GM19324 (cell line): ENCODE data around the gene PREX1.
"Not testable (repeated sequence)": the region's sequence is repeated elsewhere in the genome, so short reads cannot be mapped to it uniquely, and the experiment has no call there.

Experiments used
- ATAC-seq: cut with Tn5 transposase; IDR thresholded peaks from one replicate; pipeline ENCODE4 v1.9.1; 2021; ENCODE audit warnings: mild to moderate bottlenecking, moderate library complexity; ENCODE audit not compliant: unreplicated experiment, low FRiP score

PREX1 gene

DNA sequence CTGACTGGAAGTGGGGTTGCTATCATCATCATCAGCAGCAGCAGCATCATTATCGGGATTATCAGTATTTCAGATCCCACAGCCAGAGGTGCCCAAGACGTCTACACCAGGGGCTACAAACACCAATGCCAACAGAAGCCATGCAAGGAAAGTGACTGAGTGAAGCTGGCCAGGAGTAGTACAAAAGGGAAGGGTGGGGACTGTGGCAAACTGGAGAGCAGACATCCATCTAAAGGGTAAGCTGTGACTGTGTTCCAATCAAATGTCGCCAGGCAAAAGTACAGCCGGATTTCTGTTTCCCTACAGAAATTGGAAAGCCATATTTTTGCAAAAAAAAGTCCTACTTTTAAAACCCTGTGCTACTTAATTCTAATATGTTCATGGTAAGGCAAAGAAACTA, 50.0 kb downstream of the PREX1 start:
- ATAC-seq, result no peak

- ATAC-seq, result no peak
Observed at GRCh38 chr20:48777005-48777404, 50.8 kb downstream of the PREX1 start.

- ATAC-seq, result no peak
Observed at GRCh38 chr20:48776306-48776705, 51.5 kb downstream of the PREX1 start.

- not testable (repeated sequence) for ATAC-seq
Observed at GRCh38 chr20:48775545-48775944, 52.3 kb downstream of the PREX1 start.

GRCh38 chr20:48774696-48775095, 53.1 kb downstream of the PREX1 start:
- ATAC-seq, result no peak

DNA sequence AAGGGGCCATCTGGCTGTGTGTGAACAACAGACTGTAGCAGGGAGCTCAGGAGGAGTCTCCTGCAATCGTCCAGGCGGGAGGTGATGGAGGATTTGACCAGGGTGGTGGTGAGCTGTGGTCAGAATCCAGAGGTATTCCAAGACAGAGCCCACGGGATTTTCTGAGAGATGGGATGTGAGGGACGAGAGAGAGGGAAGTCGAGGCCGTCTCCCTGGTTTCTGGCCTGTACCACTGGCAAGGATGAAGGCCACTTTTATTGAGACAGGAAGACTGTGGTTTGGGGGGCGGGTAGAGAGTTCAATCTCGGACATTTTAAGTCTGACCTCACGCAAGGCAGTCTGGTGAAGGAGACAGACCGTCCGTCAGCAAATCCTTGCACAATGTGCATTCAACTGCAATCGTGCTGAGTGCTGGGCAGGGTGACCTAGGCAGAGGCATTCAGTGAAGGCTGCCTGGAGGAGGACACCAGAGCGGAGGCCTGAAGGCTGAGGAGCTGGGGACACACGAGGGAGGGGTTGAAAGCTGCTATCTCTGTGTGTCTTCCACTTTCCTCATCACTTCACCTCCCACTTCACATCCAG, 53.9 kb downstream of the PREX1 start:
- ATAC-seq, result no peak

- ATAC-seq, result no peak
Observed at GRCh38 chr20:48772183-48772976, 55.4 kb downstream of the PREX1 start.

DNA sequence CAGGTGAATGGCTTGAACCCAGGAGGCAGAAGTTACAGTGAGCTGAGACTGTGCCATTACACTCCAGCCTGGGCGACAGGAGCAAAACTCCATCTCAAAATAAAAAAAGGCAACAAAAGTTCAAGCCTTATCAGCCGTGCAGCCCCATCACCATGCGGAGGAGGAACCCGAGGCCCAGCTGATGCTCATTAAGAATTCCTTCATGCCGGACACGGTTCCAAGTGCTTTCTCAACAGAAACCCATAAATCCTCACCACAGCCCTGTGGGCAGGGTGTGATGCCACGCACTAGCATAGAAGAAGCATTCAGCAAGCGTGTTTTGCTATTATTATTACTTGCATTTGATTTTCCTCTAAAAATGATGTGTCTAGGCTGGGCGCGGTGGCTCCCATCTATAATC, 56.3 kb downstream of the PREX1 start:
- no peak for ATAC-seq

GRCh38 chr20:48770700-48771442, 56.9 kb downstream of the PREX1 start:
- no peak for ATAC-seq

DNA sequence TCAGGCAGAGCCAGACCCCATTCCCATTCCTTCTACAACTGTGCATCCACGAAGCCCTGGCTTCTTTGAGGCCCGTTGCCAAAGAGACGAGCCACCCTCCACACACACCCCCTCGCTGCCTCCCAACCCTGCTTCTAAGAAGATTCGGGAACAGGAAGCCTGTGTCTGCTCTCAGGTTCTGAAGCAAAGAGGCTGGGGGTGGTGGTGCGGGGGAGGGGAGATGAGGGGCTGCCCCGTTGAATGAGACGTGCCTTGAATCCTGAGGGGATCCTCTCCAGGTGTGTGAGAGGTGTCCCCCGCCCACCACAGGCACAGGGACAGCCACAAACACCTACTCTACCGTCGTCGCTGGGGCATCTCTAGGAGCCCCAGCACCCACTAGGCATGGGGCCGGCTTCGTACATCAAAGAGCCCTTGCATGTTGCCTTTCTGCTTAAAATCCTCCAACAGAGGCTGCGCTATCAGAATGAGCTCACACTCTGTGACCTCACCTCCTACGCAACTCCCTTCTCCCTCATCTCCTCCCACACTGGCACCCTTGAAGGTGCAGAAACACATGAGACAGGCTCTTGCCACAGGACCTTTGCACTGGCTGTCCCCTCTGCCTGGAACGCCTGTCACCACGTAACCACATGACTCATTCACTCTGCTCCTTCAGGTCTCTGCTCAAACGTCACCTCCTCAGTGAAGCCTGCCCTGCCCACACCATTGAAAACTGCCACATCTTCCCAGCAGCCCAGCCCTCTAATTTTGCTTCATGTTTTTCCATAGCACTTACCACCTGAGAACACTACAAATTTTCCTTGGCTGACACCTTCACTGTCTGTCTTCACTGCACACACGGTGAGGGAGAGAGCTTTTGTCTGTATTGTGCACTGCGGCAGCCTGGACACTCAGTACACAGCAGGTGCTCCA, 58.5 kb downstream of the PREX1 start:
- ATAC-seq, result no peak

- no peak for ATAC-seq
Observed at GRCh38 chr20:48766961-48767960, 60.5 kb downstream of the PREX1 start.

GRCh38 chr20:48766205-48766604, 61.6 kb downstream of the PREX1 start:
- no peak for ATAC-seq

DNA sequence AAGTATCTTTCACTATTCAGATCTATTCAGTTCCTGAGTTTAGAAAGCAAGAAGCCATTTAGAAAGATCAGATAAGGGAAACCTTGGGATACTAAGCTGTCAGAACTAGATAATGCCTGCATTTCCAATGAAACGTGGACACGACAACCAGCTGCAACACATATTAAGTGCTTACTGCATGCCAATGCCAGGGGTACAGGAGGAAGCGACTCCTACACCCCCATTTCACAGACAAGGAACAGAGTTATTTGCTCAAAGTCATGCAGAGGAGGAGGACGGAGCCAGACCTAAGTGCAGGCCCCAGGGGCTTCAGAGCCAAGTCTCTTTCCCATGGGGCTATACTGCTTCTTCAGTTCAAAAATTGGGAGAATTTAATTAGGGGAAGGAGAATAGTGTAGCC, 62.4 kb downstream of the PREX1 start:
- ATAC-seq, result no peak

- ATAC-seq, result no peak
Observed at GRCh38 chr20:48763216-48763914, 64.4 kb downstream of the PREX1 start.

- no peak for ATAC-seq
Observed at GRCh38 chr20:48761874-48762273, 65.9 kb downstream of the PREX1 start.

DNA sequence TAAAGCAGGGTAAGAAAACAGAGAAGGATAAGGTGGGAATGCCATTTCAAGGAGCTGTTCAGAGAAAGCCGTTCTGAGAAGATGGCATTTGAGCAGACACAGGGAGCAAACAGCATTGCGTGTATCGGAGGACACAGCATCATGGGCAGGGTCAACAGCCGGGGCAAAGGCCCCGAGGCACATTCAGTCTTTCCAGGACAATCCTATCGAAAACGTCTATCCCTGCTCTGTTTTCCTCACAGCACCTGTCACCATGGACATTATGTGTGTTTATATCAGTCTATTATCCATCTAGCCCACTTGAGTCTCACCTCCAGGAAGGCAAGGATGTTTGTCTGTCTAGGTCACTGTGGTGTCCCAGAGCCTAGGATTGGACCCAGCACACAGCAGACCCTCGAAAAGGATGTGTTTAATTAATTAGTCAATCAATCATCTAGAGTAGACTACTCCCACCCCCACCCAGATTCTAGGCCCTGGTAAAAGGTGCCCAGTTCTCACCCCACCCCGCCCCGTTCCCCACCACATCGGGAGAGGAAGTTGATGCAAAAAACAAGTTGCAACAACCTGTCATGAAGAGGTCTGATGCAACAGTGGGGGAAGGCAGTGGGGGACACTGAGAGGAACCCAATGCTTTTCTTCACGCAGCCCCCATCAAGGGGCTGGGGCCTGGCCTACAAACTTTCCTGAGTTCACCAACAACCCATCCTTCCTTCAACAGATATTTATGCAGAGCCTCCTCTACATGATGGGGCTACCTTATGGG, 66.6 kb downstream of the PREX1 start:
- ATAC-seq, result no peak

GRCh38 chr20:48760403-48760983, 67.3 kb downstream of the PREX1 start:
- no peak for ATAC-seq
